Measurements from ENCODE around the gene FBXO34.

FBXO34 gene, protein sequence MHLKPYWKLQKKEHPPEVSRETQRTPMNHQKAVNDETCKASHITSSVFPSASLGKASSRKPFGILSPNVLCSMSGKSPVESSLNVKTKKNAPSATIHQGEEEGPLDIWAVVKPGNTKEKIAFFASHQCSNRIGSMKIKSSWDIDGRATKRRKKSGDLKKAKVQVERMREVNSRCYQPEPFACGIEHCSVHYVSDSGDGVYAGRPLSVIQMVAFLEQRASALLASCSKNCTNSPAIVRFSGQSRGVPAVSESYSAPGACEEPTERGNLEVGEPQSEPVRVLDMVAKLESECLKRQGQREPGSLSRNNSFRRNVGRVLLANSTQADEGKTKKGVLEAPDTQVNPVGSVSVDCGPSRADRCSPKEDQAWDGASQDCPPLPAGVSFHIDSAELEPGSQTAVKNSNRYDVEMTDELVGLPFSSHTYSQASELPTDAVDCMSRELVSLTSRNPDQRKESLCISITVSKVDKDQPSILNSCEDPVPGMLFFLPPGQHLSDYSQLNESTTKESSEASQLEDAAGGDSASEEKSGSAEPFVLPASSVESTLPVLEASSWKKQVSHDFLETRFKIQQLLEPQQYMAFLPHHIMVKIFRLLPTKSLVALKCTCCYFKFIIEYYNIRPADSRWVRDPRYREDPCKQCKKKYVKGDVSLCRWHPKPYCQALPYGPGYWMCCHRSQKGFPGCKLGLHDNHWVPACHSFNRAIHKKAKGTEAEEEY

DNA sequence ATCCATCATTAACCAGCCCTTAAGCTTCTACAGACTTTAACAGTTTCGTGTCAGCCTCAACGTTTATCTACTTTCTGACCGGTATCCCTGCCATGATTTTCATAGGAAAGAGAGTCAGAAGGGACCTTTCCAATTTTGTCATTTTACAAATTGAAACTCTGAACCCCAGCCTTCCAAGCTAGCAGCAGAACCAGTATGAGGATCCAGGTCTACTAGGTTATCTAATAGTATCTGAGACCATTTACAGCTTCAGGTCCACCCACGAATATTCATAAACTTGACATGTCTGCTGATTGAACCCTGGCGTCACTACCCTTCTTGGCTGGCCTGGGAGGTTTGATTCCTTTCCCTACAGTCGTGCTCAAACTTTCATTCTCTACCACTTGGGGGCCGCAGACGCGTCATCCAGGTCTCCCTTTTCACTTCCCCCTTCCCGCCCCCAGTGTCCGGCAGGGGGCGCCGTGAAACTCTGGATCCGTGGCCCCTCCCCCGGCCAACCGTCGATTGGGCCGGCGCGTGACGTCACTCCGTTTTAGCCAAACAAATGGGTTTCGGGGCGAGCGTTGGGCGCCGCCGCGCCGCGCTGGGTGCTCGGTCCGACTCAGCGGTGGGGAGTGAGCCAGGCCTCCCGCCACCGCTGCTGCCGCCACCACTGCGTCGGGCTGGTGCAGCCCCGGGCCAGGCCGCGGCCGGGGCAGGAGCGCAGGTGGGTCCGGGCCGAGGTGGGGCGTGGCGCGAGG lies at the start of gene FBXO34:
FBXO34 (plus strand) TSS at position 590 of the 740 bp plus-strand sequence. CDS start 78,970 bp downstream, outside the sequence.
- DNase-seq, result peak; percentile 97

DNA sequence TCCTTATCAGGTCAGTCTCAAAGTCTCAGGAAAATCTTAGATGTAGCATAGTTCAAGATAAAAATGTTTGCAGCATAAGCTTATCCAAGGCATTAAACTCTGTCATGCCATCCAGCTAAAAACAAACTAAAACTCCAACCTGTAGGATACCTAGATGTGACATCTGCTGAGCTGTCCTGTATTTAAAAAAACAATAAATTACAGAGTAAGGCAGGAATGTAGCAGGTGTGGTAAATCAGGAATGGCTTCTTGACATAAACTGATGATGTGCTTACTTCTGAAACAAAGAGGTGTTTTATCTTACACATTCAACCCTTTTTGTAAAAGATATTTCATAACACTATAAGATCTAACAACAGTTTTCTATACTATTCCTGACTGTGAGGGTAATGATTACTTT lies 49.3 kb upstream of the FBXO34 start:
- DNase-seq, result no peak

DNA sequence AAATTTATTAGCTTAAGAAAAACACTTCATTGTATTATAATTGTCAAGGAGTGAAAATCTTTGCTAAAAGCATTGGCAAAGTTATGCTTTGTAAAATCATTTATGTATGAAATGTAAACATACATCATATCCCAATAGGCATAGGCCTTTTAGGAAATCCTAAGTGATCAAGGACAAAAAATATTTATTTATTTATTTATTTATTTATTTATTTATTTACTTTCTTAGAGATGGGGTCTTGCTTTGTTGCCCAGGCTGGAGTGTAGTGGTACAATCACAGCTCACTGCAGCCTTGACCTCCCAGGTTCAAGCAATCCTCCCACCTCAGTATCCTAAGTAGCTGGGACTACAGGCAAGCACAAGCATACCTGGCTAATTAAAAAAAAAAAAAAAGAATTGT lies 47.9 kb upstream of the FBXO34 start:
- no peak for DNase-seq

DNA sequence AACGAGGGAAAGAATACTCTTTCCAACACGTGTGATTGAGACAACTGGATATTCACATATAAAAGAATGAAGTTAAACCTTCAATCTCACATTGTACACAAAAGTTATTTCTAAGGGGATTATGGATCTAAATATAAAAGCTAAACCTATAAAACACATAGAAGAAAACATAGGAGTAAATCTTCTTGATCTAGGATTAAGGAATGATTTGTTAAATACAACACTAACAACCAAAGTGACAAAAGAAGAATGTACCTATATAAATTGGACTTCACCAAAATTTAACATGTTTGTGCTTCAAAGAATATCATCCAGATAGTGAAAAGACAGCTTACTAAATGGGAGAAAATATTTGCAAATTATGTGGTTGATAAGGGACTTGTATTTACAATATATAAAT lies 43.0 kb upstream of the FBXO34 start:
- no peak for DNase-seq

DNA sequence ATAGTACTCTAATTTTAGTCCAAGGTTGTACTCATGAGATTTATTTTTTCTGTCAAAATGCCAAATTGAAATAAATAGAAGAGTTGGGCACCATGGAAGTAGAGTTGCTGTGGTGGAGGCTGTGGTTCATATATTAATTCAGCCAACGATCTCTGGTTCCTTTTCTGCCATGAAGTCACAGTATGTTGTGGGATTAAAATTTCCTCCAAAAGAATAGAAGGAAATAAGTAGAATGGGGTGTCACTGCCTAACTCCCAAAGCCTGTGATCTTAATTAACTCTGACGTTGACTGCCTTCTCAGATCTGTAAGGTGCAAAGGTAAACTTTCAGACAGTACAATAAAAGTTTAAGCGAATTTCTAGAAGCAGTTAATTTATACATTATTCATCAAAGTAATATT lies 37.6 kb upstream of the FBXO34 start:
- DNase-seq, result no peak

DNA sequence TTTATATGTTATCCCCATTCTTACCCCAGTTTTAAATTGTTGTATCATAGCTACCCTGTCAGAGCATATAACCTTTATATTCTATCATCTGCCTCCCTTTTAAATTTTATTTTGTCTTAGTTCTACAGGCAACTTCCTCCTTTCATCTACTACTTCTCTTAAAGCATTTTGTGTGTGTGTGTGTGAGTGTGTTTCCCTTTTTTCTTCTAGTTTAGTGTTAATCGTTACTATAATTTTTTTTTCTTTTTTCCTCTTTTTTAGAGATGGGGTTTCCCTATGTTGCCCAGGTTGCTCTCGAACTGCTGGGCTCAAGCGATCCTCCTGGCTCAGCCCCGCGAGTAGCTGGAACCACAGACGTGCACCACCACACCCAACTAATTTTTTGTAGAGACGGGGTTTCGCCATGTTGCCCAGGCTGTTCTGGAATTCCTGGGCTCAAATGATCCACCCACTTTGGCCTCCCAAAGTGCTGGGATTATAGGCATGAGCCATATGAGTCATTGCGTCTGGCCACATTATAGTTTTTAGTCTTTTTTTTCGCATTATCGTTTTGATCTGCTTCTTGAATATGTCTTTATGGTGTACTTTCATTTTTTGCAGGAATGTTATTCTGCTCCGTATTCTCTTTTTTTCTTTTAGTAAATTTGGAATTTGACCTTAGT lies 33.1 kb upstream of the FBXO34 start:
- no peak for DNase-seq

DNA sequence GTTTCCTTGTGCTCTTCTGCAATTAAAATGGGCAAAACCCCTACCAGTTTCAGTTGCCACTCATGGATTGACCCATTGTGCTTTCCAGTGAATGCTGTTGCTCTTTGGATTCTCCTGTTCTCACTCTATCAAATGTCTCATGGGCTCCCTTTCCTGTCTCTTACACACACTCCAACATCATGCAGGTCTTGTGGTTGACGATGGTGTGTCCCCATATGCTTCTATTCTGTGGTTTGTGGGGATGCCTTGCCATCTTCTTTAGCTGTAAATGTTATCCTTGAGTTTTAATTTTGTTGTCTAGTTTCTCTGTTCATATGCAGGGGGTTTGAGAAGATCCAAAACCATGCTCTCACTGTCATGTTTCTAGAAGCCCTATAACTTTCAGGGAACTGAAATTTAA lies 31.9 kb upstream of the FBXO34 start:
- no peak for DNase-seq

DNA sequence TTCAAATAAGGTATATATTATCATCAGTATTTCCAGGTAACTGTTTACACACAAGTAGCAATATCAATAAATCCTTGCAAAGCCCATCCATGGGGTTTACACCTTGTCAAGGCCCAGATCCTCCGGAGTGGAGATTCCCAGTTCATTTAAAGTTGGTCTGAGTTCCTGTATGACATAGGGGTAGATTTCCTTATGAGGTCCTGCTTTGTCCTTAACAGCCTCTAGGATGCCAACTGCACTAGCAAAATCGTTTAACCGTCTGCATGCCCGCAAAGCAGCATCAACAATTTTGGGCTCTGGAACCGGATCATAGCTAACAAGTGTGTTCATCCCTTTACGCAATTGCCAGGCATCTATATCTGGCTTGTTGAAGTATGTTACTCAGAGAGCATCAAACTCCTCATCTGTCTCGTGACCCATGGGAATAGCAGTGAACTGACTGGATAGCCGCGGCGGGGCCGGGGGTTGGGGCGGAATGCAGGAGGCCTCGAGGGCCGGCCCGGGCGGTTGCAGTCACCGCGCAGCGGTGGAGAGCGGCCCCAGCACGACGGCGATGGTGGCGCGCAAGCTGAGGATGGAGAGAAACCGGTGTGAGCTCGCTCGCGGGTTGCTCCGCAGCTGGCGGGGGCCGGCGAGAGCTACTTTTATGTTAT lies 30.6 kb upstream of the FBXO34 start:
- DNase-seq, result no peak

DNA sequence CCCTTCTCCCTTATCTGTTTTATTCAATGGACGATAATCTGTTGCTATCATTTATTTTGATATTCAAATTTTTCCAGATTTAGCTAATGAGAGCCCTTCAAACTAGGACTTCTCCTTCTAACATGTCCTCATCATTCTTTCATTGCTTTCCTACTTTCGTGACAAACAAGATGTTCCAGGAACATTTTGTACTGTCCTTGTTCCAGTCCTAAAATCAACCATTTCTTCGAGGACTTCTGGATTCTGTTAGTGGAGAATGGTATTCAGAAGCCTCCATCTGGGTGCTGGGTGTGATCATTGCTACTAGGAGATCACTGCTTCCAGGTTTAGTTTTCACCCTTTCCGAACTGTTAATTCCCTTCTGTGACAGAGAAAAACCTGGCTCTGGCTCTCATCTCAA lies 29.5 kb upstream of the FBXO34 start:
- no peak for DNase-seq

DNA sequence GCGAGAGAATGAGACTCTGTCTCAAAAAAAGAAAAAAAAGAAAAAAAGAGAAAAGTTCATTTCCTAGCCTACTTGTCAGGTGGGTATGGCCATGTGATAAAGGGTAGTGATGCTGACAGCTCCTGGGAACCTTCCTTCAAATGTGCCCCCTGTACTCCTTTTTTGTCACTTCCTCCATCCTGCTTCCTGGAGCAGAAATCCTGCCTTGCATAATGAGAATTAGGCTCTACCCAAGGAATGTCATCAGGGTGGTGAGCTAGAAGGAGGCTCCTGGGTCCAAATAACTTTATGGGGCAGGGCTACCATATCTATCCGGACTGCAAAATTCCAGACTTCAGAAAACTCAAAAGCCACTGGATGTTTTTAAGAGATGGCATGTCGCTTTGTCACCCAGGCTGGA lies 27.8 kb upstream of the FBXO34 start:
- DNase-seq, result no peak

DNA sequence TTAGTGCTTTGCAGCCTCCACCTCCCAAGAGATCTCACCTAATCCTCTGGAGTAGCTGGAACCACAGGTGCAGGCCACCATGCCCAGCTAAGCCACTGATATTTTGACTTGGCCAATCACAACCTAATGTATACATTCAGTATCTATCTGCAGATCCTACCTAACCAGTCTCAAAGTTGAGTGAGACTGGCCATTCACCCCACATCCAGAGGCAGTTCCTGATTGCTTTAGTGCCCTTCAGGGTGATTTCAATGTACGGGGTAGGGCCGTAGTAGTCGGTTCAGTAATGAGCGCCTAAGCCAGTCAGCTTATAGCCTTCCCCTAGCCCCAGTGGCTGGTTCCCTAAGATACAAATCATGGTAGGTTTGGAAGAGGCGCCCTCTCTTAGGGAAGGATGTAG lies 27.4 kb upstream of the FBXO34 start:
- DNase-seq, result no peak

DNA sequence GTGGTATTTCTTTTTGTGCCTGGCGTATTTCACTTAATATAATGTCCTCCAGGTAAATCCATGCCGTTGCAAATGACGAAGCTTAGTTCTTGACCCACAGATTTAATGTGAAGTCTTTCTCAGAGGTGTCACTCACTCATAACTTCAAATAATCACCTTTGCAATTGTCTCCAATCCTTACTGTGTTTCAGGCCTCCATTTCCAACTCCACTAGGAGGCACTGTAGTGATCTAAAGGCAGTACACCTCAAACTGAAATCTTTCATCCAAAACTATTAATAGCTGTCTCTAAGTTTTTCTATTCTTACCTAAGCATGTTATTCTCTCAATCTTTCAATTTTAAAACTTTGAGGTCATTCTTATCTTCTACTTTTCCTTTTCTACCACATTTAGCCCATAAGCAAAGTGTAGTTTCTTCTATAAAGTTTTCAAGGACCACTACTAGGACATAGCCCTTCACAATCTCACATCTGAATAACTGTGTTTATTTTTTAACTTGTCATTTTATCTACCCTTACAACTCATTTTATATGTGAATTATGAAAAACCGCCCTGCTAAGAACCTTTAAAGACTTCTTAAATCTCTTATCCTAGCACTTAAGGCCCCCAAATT lies 25.5 kb upstream of the FBXO34 start:
- no peak for DNase-seq

DNA sequence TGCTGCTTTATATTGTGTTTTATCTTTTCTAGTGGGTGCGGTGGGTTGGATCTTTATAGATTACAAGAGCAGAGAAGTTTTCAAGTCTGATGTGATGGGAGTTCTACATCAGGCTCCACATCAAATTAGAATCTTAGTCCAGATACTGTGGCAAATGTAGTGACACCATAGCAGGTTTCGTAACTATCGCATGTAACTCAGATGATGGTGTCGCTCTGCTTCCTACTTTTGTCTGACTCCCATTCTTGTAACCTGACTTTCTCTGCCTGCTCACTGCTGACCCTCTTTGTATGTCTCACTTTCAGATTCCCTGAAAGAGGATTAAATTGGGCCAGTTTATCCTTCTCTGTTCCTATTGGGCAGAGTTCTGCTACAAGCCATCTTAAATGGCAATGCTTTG lies 22.8 kb upstream of the FBXO34 start:
- DNase-seq, result no peak

DNA sequence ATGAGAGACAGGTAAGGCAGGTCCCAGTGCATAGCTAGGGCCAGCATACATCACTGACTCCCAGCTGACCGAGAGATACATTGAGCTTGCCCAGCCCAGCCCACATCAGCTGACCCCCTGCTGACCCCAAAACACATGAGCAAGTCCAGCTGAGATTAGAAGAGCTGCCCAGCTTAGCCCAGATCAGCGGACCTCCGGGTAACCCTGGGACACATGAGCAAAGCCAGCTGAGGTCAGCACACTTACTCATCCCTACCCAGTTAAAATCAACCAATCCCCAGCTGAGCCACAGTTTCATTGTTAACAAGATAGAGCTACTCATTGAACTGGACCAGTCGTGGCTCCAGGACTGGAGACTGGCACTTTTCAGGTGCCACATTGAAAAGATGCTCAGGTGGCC lies 21.8 kb upstream of the FBXO34 start:
- no peak for DNase-seq

DNA sequence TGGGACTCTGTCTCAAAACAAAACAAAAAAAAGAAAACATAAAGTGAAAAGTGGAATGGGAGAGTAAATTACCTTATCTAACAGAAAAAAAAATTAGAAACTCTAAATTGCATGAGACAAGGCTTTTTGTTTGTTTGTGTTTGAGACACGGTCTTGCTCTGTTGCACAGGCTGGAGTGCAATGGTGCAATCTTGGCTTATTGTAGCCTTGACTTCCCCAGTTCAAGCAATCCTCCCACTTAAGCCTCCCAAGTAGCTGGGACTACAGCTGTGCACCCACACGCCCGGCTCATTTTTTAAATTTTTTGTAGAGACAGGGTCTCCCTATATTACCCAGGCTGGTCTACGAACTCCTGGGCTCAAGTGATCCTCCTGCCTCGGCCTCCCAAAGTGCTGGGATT lies 17.9 kb upstream of the FBXO34 start:
- no peak for DNase-seq

DNA sequence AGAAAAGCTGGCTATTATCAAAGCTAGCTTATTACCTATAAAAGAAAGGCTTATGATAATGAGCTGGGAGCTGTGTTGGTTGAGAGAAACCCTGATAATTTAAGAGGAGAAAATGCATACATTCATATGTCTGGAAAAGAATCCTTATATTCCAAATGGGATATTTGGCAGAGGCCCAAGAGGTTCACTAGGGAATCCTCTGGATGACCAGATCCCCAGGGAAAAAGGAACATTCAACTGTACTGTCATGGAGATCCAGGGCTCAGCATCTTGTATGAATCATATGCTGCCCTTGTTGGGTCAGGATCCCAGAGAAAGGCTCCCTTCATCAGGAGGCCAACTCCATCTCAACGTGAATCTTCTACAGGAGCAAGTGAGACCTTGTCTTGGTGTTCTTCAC lies 16.6 kb upstream of the FBXO34 start:
- no peak for DNase-seq

DNA sequence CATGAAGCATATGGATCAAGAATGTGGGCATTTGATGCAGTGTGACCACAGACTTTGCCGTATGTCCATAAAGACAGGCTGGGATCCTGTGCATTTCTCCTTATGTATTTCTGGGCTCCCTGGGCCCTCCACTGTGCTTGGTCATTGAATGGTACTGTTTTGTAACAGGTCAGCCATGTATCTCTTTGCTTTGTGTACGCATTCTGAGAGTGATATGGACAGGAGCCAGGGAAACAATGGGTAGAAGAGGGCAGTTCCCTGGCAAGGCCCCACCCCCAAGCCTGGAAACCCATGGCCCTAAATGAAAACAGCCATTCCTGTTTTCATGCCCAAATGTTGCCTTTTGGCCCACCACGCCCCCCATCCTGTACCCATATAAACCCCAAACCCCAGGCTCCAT lies 15.2 kb upstream of the FBXO34 start:
- no peak for DNase-seq

DNA sequence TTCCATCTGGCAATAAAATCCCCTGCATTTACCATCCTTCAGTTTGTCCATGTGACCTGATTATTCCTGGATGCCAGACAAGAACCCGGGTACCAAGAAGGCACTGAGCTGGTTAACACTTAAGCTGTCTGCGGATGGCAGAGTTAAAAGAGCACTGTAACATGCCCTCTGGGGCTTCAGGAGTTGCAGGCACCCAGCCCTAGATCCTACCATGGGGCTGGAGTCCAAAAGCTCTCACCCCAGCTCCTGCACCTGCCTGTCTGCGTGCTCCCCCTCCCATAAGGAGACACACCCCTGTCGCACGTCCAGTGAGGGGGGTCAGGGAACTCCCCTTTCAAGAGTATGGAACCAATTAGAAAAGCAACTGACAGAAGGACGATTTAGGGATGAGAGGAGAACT lies 14.6 kb upstream of the FBXO34 start:
- no peak for DNase-seq

DNA sequence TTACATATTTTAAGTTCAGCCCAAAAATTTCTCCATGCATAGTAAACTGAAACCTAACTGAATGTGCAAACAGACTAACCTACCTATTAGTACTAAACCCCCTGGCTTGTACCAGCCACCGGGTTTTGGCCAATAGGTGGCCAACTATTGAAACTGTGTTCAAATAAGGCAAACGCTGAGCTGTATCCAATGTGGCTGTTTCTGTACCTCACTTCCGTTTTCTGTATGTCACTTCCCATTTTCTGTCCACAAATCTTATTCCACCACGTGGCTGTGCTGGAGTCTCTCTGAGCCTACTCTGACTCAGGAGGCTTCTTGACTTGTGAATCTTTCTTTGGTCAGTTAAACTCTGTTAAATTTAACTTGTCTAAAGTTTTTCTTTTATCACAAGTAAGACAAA lies 6.0 kb upstream of the FBXO34 start:
- DNase-seq, result peak; percentile 40

DNA sequence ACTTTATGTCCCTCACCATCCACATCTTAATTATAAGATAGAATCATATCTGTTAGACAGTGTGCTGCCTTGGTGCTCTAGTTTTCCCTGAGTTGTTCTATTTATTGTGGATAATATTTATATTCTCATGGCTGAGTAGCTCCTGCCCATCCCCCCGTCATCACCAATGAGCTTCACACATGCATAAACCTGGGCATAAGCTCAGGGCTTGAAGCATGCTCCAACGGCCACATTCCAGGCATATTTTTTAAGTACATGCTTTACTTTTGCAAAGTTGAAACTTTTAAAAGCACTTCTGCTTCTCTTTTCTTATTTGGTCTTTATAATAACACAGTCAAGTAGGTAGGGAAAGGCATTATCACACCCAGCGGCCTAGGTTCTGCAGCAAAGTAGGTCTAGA lies 3.4 kb upstream of the FBXO34 start:
- DNase-seq, result no peak

DNA sequence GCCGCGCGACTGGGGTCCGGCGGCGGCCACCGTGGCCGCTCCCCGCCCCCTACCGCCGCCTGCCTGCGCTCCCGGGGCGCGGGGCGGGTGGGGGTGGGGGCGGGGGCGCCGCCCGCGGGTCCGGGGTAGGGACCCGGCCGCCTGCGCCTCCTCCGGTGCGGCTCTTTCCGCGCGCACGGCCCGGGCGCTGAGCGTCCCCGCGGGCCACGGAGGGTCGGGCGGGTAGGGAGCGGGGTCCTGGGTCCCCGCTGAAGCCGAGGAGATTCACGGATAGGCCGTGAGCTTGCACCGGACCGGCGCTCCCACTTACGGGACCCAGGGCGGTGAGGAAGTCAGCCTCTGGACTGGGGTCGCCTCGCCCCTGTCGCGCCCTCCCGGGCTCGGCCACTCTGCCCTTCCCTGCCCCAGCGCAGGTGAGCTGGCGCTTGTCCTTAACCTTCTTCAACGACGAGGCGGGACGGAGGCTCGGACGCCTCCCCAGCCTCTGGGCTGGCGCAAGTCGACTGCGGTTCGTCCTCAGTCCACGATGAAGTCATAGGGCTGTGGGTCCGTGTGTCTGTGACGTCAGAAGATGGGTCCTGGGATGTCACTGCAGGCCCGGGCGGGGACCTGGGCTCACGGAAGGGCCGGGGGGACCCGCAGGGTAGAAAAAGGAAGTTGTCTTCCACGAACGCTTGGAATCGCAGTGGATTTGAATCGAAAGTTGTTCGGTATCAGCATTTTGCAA lies 514 bp downstream of the FBXO34 start:
- DNase-seq, result peak; percentile 88

DNA sequence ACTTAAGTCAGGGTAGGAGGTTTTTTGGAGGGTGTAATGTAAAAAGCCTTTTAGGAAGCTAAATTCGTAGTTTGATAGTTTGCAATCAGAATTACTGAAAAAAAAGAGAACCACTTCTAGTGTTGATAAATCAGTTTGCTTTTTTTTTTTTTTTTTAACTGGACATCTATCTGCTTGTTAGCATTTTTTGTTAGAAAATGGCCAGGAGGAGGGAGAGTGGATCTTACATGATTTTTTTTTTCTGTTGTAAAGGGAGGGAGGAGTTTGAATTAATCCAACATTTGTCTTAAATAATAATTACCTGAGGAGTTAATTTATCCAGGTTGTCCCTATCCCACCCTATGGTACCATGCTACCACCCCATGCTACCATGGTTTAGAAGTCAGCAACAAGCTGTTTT lies 1.2 kb downstream of the FBXO34 start:
- no peak for DNase-seq
